Retinal pigment epithelial cell (primary cell): Measurements from ENCODE around the gene FAM163B.
"Not testable (repeated sequence)": the region's sequence is repeated elsewhere in the genome, so short reads cannot be mapped to it uniquely, and the experiment has no call there.

Experiments used
- DNase-seq: peaks from one replicate; pipeline ENCODE4 v3.0.0-alpha.2; 2010; ENCODE audit warnings: low read depth
- H3K4me3 ChIP-seq: 2 replicates; pipeline ENCODE4 v1.5.1; 2011; ENCODE audit warnings: mild to moderate bottlenecking, low read length, control low read depth, moderate library complexity
- TF ChIP-seq, protein P1 (sequence below): conservative IDR thresholded peaks from 2 replicates; pipeline ENCODE4 v1.5.1; 2011; ENCODE audit warnings: low read depth, low read length, control low read depth, inconsistent platforms

FAM163B gene

DNA sequence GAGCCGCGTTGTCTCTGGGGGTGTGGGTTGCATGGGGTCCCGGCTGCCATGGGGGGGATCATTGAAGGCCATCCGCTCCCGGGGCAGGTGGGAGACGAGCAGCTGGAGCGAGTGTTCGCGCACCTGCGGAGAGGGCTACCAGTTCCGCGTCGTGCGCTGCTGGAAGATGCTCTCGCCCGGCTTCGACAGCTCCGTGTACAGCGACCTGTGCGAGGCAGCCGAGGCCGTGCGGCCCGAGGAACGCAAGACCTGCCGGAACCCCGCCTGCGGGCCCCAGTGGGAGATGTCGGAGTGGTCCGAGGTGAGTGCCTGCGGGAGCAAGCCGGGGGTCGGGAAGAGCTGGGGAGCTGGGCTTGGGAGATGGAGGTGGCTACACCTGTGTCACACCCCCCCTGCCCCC, 41.0 kb downstream of the FAM163B start:
- TF ChIP-seq, protein P1, sequence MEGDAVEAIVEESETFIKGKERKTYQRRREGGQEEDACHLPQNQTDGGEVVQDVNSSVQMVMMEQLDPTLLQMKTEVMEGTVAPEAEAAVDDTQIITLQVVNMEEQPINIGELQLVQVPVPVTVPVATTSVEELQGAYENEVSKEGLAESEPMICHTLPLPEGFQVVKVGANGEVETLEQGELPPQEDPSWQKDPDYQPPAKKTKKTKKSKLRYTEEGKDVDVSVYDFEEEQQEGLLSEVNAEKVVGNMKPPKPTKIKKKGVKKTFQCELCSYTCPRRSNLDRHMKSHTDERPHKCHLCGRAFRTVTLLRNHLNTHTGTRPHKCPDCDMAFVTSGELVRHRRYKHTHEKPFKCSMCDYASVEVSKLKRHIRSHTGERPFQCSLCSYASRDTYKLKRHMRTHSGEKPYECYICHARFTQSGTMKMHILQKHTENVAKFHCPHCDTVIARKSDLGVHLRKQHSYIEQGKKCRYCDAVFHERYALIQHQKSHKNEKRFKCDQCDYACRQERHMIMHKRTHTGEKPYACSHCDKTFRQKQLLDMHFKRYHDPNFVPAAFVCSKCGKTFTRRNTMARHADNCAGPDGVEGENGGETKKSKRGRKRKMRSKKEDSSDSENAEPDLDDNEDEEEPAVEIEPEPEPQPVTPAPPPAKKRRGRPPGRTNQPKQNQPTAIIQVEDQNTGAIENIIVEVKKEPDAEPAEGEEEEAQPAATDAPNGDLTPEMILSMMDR = no peak
- no peak for DNase-seq

DNA sequence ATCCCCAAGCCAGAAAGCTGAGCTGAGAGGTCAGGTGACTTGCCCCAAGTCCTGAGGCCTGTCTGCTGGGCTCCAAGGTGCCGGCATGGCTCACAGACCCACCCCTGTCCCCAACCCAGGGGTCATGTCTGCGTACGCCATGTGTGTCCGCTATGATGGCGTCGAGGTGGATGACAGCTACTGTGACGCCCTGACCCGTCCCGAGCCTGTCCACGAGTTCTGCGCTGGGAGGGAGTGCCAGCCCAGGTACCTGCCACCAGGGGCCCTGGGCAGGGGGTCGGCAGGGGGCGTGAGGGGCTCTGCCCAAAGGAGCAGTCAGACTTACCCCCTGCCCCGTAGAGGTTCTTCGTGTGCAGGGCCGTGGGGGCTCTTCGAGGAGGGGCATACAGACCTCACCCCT, 42.4 kb downstream of the FAM163B start:
- DNase-seq = no peak
- TF ChIP-seq, protein P1 = no peak
- H3K4me3 ChIP-seq = no peak overlapping the region

More for the DNA sequence above, 41.0 kb downstream of the FAM163B start:
- H3K4me3 ChIP-seq = no peak overlapping the region

DNA sequence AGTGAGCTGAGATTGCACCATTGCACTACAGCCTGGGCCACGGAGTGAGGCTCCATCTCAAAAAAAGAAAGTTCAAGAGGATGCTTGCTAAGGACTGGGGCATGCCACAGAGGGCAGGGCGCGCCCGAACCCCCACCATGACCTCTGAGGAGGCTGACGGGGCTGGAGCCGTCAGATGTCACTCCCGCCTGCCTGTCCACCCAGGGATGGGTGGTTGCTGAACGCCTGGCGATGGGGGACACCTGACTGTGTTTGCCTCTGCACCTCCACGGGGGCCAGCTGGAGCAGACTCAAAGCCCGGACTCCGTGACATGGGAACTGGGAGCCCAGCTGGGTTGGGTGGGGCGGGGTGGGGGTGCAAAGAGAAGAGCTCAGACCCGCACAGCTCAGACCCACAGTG, 42.8 kb downstream of the FAM163B start:
- TF ChIP-seq, protein P1 = no peak
- no peak for DNase-seq
- no peak overlapping the region for H3K4me3 ChIP-seq

DNA sequence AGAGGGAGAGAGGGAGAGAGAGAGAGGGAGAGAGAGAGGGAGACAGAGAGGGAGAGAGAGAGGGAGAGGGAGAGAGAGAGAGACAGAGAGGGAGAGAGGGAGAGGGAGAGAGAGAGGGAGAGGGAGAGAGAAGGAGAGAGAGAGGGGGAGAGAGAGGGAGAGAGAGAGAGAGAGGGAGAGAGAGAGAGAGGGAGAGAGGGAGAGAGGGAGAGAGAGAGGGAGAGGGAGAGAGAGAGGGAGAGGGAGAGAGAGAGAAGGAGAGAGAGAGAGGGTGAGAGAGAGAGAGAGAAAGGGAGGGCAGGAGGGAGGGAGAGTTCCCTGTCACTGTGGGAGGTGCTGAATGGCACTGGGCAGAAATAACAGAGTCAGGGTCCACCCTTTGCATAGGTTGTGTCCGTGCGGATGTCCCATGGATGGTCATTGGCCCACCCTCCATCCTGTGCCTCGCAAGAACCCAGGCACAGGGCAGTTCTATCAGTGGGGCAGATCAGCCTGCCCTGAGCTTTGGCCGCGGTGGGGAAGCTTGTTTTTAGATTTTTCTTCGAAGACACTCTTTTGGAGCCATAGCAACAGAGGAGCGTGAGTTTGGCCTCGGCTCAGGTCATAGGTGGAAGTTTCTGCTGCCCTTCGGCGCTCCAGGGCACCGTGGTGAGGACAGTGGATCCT, 44.6 kb downstream of the FAM163B start:
- TF ChIP-seq, protein P1 = no peak
- H3K4me3 ChIP-seq = no peak overlapping the region
- DNase-seq = no peak

DNA sequence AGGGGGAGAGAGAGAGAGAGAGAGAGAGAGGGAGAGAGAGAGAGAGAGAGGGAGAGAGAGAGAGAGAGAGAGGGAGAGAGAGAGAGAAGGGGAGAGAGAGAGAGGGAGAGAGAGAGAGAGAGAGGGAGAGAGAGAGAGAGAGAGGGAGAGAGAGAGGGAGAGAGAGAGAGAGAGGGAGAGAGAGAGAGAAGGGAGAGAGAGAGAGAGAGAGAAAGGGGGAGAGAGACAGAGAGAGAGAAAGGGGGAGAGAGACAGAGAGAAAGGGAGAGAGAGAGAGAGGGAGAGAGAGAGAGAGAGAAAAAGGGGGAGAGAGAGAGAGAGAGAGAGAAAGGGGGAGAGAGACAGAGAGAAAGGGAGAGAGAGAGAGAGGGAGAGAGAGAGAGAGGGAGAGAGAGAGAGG, 45.4 kb downstream of the FAM163B start:
- not testable (repeated sequence) for H3K4me3 ChIP-seq, DNase-seq

DNA sequence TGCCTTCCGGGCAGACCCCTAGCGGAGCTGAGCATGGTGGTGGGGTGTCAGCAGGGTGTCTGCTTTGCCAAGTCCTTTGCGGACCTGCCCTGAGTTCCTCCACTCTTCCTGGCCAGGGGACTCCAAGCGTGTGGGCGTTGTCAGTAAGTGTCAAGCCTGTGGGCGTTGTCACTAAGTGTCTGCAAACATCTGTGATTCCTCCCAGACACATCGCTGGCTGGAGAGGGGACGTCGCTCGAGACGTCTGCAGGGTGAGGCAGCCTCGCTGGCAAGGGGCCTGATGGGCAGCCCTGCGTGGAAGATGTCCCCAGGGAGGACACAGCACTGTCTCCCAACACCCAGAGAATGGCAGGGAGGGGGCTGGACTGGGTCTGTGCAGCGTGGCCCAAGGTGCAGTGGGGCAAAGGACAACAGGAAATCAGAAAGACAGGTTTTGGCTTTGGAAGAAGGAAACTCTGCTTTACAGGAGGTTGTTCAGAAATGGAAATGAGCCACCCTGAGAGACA, 45.8 kb downstream of the FAM163B start:
- TF ChIP-seq, protein P1 = no peak
- H3K4me3 ChIP-seq = no peak overlapping the region
- DNase-seq = no peak

DNA sequence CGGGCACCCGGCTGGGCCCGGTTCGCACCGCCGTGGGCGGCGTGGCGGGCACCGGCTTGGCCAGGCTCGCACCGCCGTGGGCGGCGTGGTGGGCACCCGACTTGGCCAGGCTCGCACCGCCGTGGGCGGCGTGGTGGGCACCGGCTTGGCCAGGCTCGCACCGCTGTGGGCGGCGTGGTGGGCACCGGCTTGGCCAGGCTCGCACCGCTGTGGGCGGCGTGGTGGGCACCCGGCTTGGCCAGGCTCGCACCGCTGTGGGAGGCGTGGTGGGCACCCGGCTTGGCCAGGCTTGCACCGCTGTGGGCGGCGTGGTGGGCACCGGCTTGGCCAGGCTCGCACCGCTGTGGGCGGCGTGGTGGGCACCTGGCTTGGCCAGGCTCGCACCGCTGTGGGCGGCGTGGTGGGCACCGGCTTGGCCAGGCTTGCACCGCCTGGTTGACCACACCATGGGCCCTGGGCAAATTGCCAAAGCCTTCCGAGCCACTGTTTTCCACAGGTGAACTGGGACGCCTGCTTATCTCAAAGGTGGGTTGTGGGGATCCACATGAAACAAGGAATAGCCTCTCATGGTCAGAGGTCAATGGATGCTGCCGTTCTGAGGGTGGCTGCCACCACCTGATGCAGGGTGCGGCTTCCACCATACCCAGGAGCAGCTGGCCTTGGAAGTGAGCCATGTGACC, 46.4 kb downstream of the FAM163B start:
- no peak for DNase-seq
- TF ChIP-seq, protein P1 = no peak
- H3K4me3 ChIP-seq = no peak overlapping the region
